GM23248 (cell line): ENCODE data around the gene TRAPPC3.

Experiments used
- EZH2 ChIP-seq: fragments of 200-600 bp; sonication (generic); IDR thresholded peaks from 2 replicates; pipeline ENCODE4 v1.6.1; 2018; ENCODE audit warnings: antibody characterized with exemption, mild to moderate bottlenecking; ENCODE audit not compliant: insufficient read depth, poor library complexity, severe bottlenecking
- EZH2phosphoT487 ChIP-seq: fragments of 200-600 bp; sonication (generic); IDR thresholded peaks from 2 replicates; pipeline ENCODE4 v1.6.1; 2018; ENCODE audit warnings: antibody characterized with exemption, moderate library complexity, mild to moderate bottlenecking, low read depth; ENCODE audit not compliant: insufficient read depth

- no peak for TF ChIP-seq EZH2
- no peak for TF ChIP-seq EZH2phosphoT487
Measured at GRCh38 chr1:36183309-36183856, 34.1 kb upstream of the TRAPPC3 start.
